T-helper 9 cell (primary cell): ENCODE data around the gene MYO9A.
"Not testable (repeated sequence)": the region's sequence is repeated elsewhere in the genome, so short reads cannot be mapped to it uniquely, and the experiment has no call there.

ENCODE experiments used
- DNase-seq: peaks from one replicate; pipeline ENCODE4 v3.0.0-alpha.2; 2020

The MYO9A gene

DNA sequence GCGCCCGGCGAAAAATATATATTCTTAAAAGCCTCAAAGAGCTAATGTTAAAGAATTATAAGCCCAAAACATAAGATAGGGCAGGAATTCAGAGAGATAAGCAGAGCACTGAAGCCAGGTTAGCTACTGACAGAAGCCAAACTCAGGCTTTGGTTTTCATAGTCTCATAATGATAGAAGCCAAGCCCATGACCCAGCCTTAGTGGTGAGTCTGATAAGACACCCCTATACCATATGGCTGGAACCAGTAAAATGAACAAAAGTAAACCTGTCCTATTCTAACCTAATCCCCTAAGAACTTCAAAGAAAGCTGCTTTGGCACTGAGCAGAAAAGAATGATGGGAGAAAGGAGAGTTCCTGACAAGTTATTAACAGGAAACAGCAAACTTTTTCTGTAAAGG, 25.9 kb downstream of the MYO9A start:
- DNase-seq, result no peak

GRCh38 chr15:72086920-72087648, 30.9 kb downstream of the MYO9A start:
- DNase-seq, result no peak

GRCh38 chr15:72086010-72086697, 31.8 kb downstream of the MYO9A start:
- no peak for DNase-seq

DNA sequence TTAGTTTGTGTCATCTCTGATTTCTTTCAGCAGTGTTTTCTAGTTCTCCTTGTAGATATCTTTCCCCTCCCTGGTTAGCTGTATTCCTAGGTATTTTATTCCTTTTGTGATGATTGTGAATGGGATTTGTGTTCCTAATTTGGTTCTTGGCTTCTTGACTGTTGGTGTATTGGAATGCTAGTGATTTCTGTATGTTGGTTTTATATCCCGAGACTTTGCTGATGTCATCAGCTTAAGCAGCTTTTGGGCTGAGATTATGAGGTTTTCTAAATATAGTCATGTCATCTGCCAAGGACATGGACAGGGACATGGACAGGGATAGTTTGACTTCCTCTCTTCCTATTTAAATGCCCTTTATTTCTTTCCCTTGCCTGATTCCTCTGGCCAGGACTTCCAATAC, 35.8 kb downstream of the MYO9A start:
- DNase-seq, result no peak

GRCh38 chr15:72078887-72079286, 39.1 kb downstream of the MYO9A start:
- DNase-seq, result no peak

- DNase-seq, result no peak
Observed at GRCh38 chr15:72077950-72078349, 40.0 kb downstream of the MYO9A start.

GRCh38 chr15:72074335-72075060, 43.5 kb downstream of the MYO9A start:
- no peak for DNase-seq

GRCh38 chr15:72071448-72071825, 46.5 kb downstream of the MYO9A start:
- DNase-seq, result not testable (repeated sequence)

DNA sequence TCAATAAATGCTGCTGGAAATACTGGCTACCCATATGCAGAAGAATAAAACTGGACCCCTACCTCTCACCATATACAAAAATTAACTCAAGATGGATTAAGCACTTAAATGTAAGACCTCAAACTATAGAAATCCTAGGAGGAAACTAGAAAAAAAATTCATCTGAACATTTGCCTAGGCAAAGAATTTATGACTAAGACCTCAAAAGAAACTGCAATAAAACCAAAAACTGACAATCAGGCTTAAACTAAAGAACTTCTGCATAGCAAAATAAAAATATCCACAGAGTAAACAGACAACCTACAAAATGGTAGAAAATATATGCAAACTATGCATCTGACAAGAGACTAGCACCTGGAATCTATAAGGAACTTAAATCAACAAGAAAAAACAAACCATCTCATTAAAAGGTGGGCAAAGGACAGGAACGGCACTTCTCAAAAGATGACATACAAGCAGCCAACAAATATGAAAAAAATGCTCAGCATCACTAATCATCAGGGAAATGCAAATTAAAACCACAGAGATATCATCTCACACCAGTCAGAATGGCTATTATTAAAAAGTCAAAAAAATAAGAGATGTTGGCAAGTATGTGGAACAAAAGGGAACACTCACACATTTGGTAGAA, 47.0 kb downstream of the MYO9A start:
- DNase-seq, result no peak

DNA sequence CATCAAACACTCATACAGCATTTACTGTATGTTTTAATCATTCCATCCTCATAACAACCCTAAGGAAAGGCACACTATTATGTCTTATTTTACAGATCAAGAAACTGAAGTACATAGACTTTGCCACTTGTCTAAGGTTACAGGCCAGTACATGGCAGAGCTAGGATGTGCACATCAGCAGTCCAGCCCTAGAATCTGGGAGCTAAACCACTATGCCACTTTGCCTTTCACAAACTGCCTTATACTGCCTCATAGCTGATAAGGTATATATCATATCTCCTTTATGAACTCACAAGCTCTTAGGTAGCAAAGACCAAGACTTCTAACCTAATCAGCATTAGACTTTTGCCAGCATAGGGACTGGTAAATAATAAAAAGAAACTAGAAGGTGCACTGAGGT, 49.1 kb downstream of the MYO9A start:
- DNase-seq, result no peak

- DNase-seq, result no peak
Observed at GRCh38 chr15:72065801-72066200, 52.1 kb downstream of the MYO9A start.

- no peak for DNase-seq
Observed at GRCh38 chr15:72063186-72063585, 54.8 kb downstream of the MYO9A start.

DNA sequence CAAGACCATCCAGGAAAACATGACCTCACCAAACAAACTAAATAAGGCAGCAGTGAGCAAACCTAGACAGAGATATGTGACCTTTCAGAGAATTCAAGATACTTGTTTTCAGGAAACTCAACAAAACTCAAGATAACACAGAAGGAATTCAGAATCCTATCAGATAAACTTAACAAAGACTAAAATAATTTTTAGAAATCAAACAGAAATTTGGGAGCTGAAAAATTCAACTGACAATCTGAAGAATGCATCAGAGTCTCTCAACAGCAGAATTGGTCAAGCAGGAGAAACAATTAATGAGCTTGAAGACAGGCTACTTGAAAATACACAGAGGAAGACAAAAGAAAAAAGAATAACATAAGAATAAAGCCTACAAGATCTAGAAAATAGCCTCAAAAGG, 55.6 kb downstream of the MYO9A start:
- no peak for DNase-seq

- no peak for DNase-seq
Observed at GRCh38 chr15:72060687-72061250, 57.2 kb downstream of the MYO9A start.

GRCh38 chr15:72058585-72058984, 59.4 kb downstream of the MYO9A start:
- DNase-seq, result no peak

- DNase-seq, result no peak
Observed at GRCh38 chr15:72057548-72058091, 60.3 kb downstream of the MYO9A start.

DNA sequence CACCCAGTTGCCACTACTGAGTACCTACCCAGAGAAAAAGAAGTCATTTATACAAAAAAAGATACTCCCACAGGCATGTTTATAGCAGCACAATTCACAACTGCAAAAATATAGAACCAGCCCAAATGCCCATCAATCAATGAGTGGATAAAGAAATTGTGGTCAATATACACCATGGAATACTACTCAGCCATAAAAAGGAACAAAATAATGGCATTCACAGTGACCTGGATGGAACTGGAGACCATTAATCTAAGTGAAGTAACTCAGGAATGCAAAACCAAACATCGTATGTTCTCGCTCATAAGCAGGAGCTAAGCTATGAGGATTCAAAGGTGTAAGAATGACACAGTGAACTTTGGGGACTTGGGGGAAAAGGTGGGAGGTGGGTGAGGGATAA, 61.7 kb downstream of the MYO9A start:
- not testable (repeated sequence) for DNase-seq

DNA sequence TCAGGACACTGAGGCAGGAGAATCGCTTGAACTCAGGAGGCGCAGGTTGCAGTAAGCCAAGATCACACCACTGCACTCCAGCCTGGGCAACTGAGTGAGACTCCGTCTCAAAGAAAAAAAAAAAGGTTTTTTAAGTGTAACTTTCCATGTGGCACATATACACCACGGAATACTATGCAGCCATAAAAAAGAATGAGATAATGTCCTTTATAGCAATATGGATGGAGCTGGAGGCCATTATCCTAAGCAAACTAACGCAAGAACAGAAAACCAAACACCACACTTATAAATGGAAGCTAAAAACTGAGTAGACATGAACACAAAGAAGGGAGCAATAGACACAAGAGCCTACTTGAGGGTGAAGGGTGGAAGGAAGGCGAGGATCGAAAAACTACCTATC, 64.7 kb downstream of the MYO9A start:
- not testable (repeated sequence) for DNase-seq

- DNase-seq, result no peak
Observed at GRCh38 chr15:72050700-72051099, 67.2 kb downstream of the MYO9A start.

GRCh38 chr15:72047020-72047419, 70.9 kb downstream of the MYO9A start:
- DNase-seq, result no peak

- DNase-seq, result no peak
Observed at GRCh38 chr15:72044956-72045355, 73.0 kb downstream of the MYO9A start.

DNA sequence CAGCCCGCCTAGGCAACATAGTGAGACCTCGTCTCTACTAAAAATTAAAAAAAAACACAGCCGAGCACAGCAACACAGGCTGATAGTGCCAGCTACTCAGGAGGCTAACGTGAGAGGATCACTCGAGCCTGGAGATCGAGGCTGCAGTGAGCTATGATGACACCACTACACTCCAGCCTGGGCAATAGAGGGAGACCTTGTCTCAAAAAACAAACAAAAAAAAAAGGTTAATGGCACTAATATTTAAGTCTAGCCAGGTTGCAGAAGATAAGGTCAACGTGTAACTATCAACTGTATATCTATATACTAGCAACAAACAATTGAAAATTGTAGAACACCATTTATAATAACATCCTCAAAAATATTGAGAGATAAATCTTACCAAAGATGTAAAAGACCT, 75.1 kb downstream of the MYO9A start:
- DNase-seq, result no peak

GRCh38 chr15:72042054-72042453, 75.9 kb downstream of the MYO9A start:
- DNase-seq, result no peak
